LNCAP (cell line): ENCODE results near the gene EAF1.

Source experiments
- CTCF ChIP-seq: fragments of 450-650 bp; IDR thresholded peaks from 2 replicates; pipeline ENCODE4 v1.5.1; 2017; ENCODE audit warnings: mild to moderate bottlenecking

The EAF1 gene

DNA sequence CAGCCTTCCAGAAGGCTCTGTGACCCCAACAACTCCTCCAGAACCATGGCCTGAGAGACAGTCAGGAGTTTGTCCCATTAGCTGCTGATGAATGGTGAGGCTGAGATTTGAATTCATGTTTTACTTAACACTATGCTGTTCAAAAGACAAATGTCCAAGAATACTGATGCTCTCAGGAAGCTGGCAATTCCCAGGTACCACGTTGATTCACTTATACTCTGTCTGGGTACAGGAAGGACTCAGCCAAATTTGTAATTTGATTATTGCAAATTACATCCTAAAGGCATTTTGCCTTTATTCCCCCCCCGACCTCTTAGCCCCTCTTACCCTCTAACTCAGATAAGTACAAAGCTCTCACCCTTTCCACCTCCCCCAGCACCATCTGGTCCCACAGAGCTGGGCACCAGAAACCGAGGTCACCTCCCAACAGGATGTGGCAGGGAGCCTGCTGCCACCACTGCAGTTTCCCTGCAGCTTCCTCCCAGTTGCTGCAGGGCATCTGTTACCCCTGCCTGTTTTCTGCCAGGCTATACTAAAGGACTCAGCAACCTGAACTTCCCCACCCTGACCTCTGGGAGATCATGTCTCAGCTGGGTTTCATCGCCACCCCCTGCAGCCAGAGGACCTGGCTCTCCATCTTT is 33.6 kb downstream of the EAF1 start:
- TF ChIP-seq CTCF = no peak

DNA sequence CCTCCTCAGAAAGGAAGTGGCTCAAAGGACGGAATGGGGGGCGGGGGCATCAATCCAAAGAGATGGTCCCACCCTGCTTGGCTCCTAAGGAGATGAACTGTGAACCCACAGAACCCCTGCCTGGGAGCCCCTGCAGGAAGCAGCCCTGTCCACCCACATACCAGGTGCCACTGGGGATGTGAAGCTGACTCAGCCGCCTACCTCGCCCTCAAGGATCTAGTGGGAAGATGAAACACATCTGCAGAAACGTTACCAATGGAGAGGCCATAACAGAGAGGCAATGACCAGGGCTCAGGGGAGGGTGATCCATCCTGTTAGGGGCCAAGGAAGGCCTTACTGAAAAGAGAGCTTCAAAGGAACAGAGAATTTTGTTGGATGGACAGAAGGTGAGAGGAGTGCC is 35.1 kb downstream of the EAF1 start:
- TF ChIP-seq CTCF = no peak

- TF ChIP-seq CTCF = no peak
Measured at GRCh38 chr3:15465876-15466585, 38.6 kb downstream of the EAF1 start.

DNA sequence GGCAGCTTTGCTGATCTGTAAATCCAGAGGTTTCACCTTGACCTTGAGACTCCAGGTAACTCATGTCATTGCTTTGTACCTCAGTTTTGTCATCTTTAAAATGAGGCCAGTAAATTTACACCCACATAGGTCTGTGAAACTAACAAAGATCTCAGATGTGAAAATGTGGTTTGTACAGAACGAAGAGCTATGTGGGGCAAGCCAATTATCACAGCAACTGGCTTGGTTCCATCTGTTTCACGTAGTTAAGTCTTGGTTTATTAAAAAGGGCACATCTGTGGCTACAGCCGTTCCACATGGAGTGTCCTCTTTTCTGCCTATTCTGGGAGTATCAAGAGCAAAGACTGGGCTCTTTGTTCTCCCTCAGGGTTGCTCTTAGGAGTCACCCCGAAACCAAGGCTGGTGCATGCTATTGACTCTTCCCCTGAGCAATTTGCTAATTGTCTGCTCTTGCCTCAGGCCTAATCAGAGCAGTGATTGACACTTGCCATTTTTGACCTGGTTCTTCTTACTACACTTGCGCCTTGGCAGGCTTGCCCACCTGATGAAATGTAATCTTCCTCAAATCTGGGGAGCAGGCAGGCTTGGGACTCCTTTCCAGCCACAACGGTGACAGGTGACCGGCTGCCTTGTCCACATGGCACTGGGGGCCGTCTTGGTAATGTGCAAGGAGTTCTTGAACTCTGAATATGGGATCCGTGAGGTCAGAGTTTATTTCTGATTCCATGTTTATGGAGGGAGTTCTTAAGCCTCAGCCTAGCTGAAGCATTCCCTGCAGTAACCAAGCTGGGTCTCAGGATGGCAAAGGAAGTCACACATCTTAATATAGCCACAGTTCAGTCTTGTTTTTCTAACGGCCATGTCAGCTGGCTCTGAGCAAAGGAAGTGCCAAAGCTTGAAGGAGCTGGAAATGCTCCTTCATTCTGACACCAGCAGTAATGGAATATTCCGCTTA is 40.1 kb downstream of the EAF1 start:
- TF ChIP-seq CTCF = no peak

DNA sequence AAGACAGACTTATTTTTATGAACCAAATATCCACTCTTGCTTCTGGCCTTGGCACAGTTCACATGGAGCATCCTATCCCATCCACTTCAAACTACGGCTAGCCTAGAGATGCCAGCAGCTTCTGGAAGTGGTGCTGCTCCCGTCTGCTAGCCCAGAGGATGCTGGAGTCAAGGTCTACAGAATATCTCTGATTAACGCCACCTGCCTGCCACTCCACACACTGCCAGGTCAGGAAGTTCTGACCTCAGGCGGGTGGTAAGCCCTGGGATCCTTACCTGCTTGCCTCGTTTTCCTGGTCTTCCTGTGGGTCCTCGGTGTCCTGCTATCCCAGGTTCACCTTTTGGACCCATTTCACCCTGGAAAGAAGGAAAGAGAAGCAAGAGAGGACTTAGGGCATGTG is 42.9 kb downstream of the EAF1 start:
- no peak for TF ChIP-seq CTCF

DNA sequence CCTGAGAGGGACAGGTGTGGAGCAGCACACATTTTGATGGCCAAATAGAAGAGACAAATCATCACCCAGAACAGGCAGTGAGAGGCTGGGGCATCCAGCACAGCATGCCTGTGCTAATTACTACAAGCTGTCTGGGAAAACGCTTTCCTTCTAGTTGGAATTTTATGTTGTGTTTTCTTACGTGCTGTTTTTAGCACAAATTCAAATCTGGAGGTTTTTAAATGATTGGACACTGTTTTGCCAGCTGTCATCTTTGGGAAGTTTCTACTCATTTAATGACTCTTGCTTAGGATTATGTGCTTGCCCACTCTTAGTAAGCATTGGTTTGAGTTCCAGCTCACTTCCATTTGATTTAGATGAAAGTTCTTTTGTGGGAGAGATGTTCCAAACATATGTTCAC is 43.5 kb downstream of the EAF1 start:
- no peak for TF ChIP-seq CTCF

- TF ChIP-seq CTCF = no peak
Measured at GRCh38 chr3:15471861-15472260, 44.5 kb downstream of the EAF1 start.
